HFF-Myc (cell line): ENCODE measurements around the gene TSPAN9.

ENCODE experiments used
- DNase-seq: peaks from one replicate; pipeline ENCODE4 v3.0.0-alpha.2; 2011; ENCODE audit warnings: low read depth; ENCODE audit errors: extremely low read depth
- H3K4me3 ChIP-seq: replicated peaks from 2 replicates; pipeline ENCODE4 v1.5.1; 2011; ENCODE audit warnings: low read depth, mild to moderate bottlenecking, control low read depth, low read length
- TF ChIP-seq, protein P1 (sequence below): IDR thresholded peaks from 2 replicates; pipeline ENCODE4 v1.5.1; 2012; ENCODE audit warnings: mild to moderate bottlenecking, low read depth, low read length, control low read depth; ENCODE audit errors: missing control alignments

TSPAN9 gene

DNA sequence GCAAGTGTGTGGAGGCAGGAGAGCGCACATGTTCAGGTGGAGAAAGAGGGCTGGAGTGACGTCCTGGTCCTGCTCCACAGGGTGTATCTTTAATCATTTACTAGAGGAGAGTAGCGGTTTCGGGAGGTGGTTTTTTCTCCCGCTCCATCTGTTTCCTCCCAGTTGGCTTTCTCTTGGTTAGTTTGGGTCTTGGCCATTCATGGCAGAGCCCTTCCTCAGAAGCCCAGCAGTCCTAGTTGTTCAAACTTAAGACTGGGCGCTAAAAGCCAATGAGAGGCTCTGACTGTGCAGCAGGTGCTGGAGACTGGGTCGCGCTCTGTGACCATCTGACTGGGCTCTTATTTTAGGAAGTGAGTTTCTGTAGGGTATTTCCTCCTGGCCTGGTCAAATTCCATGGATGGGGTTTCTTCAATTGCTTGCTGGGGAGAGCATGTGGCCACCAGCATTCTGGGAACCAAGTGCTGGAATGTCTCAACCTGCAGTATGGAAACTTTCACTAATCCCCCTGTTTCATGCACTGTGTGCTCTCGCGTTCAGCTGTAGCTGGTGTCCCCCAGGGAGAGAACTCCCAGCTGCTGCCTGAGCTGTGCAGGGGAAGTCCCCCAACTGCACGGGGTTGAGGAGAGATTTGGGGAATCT is 27.4 kb upstream of the TSPAN9 start:
- TF ChIP-seq, protein P1, sequence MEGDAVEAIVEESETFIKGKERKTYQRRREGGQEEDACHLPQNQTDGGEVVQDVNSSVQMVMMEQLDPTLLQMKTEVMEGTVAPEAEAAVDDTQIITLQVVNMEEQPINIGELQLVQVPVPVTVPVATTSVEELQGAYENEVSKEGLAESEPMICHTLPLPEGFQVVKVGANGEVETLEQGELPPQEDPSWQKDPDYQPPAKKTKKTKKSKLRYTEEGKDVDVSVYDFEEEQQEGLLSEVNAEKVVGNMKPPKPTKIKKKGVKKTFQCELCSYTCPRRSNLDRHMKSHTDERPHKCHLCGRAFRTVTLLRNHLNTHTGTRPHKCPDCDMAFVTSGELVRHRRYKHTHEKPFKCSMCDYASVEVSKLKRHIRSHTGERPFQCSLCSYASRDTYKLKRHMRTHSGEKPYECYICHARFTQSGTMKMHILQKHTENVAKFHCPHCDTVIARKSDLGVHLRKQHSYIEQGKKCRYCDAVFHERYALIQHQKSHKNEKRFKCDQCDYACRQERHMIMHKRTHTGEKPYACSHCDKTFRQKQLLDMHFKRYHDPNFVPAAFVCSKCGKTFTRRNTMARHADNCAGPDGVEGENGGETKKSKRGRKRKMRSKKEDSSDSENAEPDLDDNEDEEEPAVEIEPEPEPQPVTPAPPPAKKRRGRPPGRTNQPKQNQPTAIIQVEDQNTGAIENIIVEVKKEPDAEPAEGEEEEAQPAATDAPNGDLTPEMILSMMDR, result no peak
- no peak for DNase-seq
- H3K4me3 ChIP-seq, result no peak overlapping the region

DNA sequence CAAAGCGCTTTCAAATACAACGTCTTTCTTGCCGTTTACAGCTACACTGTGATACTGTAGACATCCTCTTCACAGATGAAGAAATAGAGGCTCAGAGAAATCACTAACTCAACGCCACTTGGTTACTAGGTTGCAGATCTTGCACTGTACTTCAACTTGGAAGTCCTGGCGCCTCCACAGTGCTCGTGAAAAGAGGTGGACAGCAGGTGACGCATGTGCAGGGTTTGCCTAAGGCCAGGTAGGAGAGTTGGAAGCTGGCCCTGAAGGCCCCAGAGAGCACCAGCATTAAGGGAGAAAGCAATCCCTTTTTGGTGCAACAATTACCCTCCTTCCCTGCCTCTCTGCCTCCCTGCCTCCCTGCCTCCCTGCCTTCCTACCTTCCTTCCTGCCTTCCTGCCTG is 22.8 kb upstream of the TSPAN9 start:
- TF ChIP-seq, protein P1, result no peak

DNA sequence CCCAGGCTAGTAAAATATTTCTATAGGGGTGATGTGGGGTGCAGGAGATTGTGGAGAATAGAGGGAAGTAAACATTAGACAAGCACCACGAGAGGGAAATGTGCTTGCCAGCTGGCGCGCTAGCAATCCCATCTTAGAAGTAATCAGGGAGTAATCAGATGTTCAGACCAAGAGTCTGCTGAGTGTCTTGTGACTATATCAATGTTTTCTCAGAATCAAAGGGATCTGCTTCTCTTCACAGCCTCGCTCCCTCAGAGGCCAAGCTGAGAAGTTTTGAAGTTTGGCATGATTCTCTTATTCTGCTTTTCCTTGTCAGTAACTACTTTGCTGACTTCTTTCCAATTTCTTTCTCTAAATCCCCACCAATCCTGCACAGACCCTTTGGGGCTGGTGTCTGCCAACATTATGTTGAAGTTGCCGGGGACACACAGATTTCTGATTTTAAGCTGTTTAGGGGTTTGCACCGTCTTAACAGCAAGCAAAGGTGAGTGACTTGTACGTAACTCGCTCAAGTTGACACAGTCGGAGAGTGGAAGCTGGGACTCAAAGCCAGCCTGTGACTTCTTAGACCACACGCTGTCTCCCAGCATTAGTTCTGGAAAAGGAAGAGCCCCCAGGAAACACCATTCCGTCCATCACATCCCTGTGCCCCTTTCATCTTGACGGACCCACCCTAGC is 22.0 kb upstream of the TSPAN9 start:
- TF ChIP-seq, protein P1, result no peak
- no peak overlapping the region for H3K4me3 ChIP-seq

More for the DNA sequence above, 22.8 kb upstream of the TSPAN9 start:
- DNase-seq, result no peak
- H3K4me3 ChIP-seq, result no peak overlapping the region

DNA sequence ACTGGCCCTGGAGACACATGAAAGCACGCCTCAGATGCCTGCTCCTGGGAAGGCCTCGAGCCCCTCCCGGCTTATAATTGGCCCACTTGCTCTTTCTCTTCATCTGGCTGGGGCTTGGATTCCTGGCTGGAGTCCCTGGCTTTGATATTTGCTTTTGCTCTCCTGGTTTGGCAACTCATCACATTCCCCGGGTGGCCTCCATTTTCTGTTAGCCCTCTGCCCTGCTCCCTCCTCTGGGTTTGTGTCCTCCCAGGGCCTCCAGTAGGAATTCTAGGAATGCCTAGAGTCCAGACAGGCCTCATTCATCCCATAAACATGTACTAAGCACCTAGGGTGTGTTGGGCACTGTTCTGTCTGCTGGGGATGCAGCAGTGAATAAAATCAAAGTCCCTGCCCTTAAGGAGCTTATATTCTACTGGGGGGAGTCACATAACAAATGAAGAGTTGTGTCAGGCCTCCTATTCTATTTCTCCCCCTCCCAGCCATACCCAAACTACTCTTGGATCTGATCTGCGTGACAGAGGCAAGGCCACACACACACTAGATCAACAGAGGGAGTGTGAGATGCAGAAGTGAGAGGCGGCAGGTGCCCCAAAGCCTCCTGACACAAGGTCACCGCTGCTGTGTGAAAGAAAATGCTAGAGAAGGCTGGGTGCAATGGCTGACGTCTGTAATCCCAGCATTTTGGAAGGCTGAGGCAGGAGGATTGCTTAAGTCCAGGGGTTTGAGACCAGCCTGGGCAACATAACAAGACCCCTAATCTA is 21.3 kb upstream of the TSPAN9 start:
- DNase-seq, result no peak
- H3K4me3 ChIP-seq, result no peak overlapping the region
- TF ChIP-seq, protein P1, result no peak

More for the DNA sequence above, 22.0 kb upstream of the TSPAN9 start:
- DNase-seq, result no peak

DNA sequence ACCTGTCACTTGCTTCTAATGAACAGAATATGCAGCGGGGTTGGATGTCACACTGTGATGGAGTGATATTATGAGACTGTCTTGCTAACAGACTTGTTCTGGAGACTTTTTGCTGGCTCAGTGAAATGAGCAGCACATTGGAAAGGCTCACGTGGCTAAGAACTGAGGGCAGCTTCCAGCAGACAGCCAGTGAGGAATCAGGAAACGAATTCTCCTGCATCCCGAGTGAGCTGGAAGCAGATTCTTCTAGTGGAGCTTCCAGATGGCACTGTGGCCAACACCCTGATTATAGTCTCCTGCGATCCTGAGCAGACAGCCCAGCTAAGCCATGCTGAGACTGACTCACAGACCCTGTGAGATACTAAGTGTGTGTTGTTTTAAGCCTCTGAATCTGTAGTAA is 16.1 kb upstream of the TSPAN9 start:
- DNase-seq, result no peak
- TF ChIP-seq, protein P1, result no peak
- no peak overlapping the region for H3K4me3 ChIP-seq

DNA sequence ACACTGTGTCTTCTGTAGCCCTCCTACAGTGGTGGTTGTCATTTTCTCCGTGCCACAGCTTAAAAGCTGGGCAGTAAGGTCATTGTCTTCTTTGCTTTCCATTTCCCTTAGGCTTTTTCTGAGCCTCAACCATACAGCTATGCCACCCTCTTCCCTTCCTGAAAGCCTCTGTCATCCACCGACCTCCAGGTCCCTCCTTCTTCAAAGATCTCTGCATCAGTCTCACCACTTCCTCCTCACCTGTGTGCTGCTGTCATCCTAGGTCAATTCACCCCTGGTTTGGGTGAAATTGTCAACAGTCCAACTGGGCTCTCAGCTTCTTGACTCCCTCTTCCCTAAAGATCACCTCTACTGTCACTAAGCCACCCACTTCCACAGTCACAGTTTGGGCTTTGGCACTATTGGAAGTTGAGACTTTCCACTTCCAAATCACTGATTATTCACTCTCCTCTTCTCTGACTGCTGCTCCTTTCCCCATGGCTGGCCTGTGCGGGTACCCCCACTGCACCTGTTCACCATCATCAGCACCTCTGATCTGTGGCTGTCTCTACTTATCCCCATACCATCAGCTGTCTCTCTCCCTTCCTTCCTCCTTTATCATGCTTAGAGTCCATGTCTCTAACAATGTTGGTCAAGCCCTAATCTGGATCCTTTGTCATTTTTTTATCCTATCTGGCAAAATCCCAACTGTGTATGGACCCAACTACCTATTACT is 15.5 kb upstream of the TSPAN9 start:
- TF ChIP-seq, protein P1, result no peak
- no peak for DNase-seq
- H3K4me3 ChIP-seq, result no peak overlapping the region
